HepG2 (cell line): ENCODE results near the gene RFFL. TPM values are rescaled to one million over a fixed set of nuclear protein-coding genes. Genes with fewer than 3 reads are reported as not detected.

Experiments
- ATAC-seq: fragments of 200-7000 bp; cut with Tn5 transposase; 3 replicates; pipeline ENCODE4 v1.9.1; 2020; ENCODE audit warnings: mild to moderate bottlenecking, moderate library complexity
- BruUV-seq: library from RNA; stranded (reverse); fragments of 400-500 nt; replicated peaks from 2 replicates; lab custom pipeline; 2021; lab: Mats Ljungman, UMichigan
- CTCF ChIA-PET: fragments of 300-600 bp; formaldehyde crosslinking; extraction: SDS; loops from one replicate; lab custom pipeline; 2021; ENCODE audit warnings: low total read pairs, inconsistent platforms, low intra/inter-chr PET ratio; lab: Yijun Ruan, JAX
- POLR2A ChIA-PET: fragments of 350-600 bp; sonication (Branson Sonifier 250); formaldehyde crosslinking; loops from one replicate; lab custom pipeline; 2020; ENCODE audit warnings: antibody characterized with exemption, inconsistent platforms; lab: Yijun Ruan, JAX
- DNase-seq: peaks from one replicate; pipeline ENCODE4 v3.0.0-alpha.2; 2015; ENCODE audit warnings: low spot score
- FAIRE-seq: peaks from 3 replicates; lab custom pipeline; 2011; peaks lifted over from hg19 to GRCh38; lab: Jason Lieb, UNC
- H2AFZ ChIP-seq: one replicate; pipeline ENCODE4 v1.6.1; 2011; ENCODE audit warnings: low read length, inconsistent platforms
- H3K27ac ChIP-seq: fragments of 300-600 bp; 3 replicates; pipeline ENCODE4 v1.8.0; 2011; ENCODE audit warnings: mixed run types, mild to moderate bottlenecking, mixed read lengths, low read length, inconsistent platforms; ENCODE audit not compliant: insufficient read depth; ENCODE audit errors: extremely low read length
- H3K27me3 ChIP-seq, 2 experiments: fragments of 200-600 bp in 1 of 2; 2 replicates in 1 of 2; 3 replicates in 1 of 2; pipeline versions ENCODE4 v1.6.0 to v1.8.0; 2011; ENCODE audit warnings: low read length in 2 of 2, mild to moderate bottlenecking in 2 of 2, moderate library complexity in 2 of 2, inconsistent platforms in 1 of 2; ENCODE audit not compliant: insufficient read depth in 2 of 2, control insufficient read depth in 1 of 2
- H3K36me3 ChIP-seq, 2 experiments: fragments of 200-600 bp in 1 of 2; replicated peaks in 1 of 2; 2 replicates in 1 of 2; 3 replicates in 1 of 2; pipeline versions ENCODE4 v1.5.1 to v1.8.0; 2011; ENCODE audit warnings: low read length in 2 of 2, inconsistent platforms in 1 of 2; ENCODE audit not compliant: insufficient read depth in 2 of 2, control insufficient read depth in 1 of 2
- H3K4me1 ChIP-seq: 2 replicates; pipeline ENCODE4 v1.5.1; 2012; ENCODE audit warnings: low read length, inconsistent platforms; ENCODE audit not compliant: insufficient read depth
- H3K4me2 ChIP-seq: 2 replicates; pipeline ENCODE4 v1.6.0; 2011; ENCODE audit warnings: low read depth, low read length, inconsistent platforms
- H3K4me3 ChIP-seq, 3 experiments: fragments of 200-600 bp in 1 of 3; sonication (generic), shearing (Covaris generic) in 1 of 3; replicated peaks in 1 of 3; 2 replicates each; pipeline ENCODE4 v1.5.1; 2011 to 2016; ENCODE audit warnings: low read length in 3 of 3, inconsistent platforms in 2 of 3, low read depth in 2 of 3, mild to moderate bottlenecking in 2 of 3, control low read depth in 1 of 3, mixed read lengths in 1 of 3; ENCODE audit not compliant: insufficient read depth in 1 of 3
- H3K79me2 ChIP-seq: one replicate; pipeline ENCODE4 v1.6.1; 2011; ENCODE audit warnings: low read length, inconsistent platforms; ENCODE audit not compliant: insufficient read depth
- H3K9ac ChIP-seq: 2 replicates; pipeline ENCODE4 v1.6.0; 2011; ENCODE audit warnings: mild to moderate bottlenecking, low read depth, low read length, inconsistent platforms; ENCODE audit not compliant: insufficient read depth
- H3K9me3 ChIP-seq: 2 replicates; pipeline ENCODE4 v1.5.1; 2012; ENCODE audit warnings: mild to moderate bottlenecking, low read length
- H4K20me1 ChIP-seq: 2 replicates; pipeline ENCODE4 v1.6.0; 2011; ENCODE audit warnings: inconsistent platforms, mild to moderate bottlenecking, low read length, moderate library complexity; ENCODE audit not compliant: insufficient read depth
- CREB1 ChIP-seq, 2 experiments: fragments of 450-650 bp in 1 of 2; IDR thresholded peaks; 2 replicates each; pipeline ENCODE4 v1.6.1; 2016 to 2017; ENCODE audit warnings: control low read depth in 1 of 2, mild to moderate bottlenecking in 1 of 2, missing compliant biosample characterization in 1 of 2, missing genetic modification characterization in 1 of 2
- FOSL2 ChIP-seq: sonication (generic); formaldehyde crosslinking; IDR thresholded peaks from 2 replicates; pipeline ENCODE4 v1.4.0; 2020; ENCODE audit warnings: missing genetic modification reagents
- GATA4 ChIP-seq: sonication (generic); IDR thresholded peaks from 2 replicates; pipeline ENCODE4 v1.6.1; 2016; ENCODE audit warnings: antibody characterized with exemption, low read depth, borderline replicate concordance
- IRX3 ChIP-seq: sonication (generic); formaldehyde crosslinking; IDR thresholded peaks from 2 replicates; pipeline ENCODE4 v1.8.1; 2023; ENCODE audit warnings: mild to moderate bottlenecking, low read depth, missing genetic modification reagents, borderline replicate concordance
- PAXIP1 ChIP-seq: sonication (generic); formaldehyde crosslinking; conservative IDR thresholded peaks from 2 replicates; pipeline ENCODE4 v1.4.0; 2020; ENCODE audit warnings: mild to moderate bottlenecking, missing genetic modification reagents, moderate library complexity
- PCBP2 ChIP-seq: fragments of 200-400 bp; formaldehyde crosslinking; optimal IDR thresholded peaks from 2 replicates; pipeline ENCODE3; 2018; ENCODE audit warnings: low read length, low read depth; ENCODE audit not compliant: poor library complexity, severe bottlenecking
- PHF5A ChIP-seq: IDR thresholded peaks from one replicate; pipeline ENCODE4 v1.6.1; 2018; ENCODE audit warnings: low read depth, missing genetic modification reagents; ENCODE audit not compliant: unreplicated experiment
- TBX3 ChIP-seq: fragments of 450-650 bp; IDR thresholded peaks from 2 replicates; pipeline ENCODE4 v1.6.1; 2017; ENCODE audit warnings: antibody characterized with exemption, mild to moderate bottlenecking, inconsistent platforms, borderline replicate concordance
- TEF ChIP-seq: sonication (generic); formaldehyde crosslinking; IDR thresholded peaks from 2 replicates; pipeline ENCODE4 v1.5.0; 2020; ENCODE audit warnings: missing genetic modification reagents
- THAP9 ChIP-seq: sonication (generic); formaldehyde crosslinking; IDR thresholded peaks from 2 replicates; pipeline ENCODE4; 2020; ENCODE audit warnings: missing genetic modification reagents, mild to moderate bottlenecking, borderline replicate concordance
- ZFAT ChIP-seq: sonication (generic); formaldehyde crosslinking; conservative IDR thresholded peaks from 2 replicates; pipeline ENCODE4 v1.8.1; 2023; ENCODE audit warnings: missing genetic modification reagents, inconsistent platforms
- ZNF317 ChIP-seq: sonication (generic); formaldehyde crosslinking; IDR thresholded peaks from 2 replicates; pipeline ENCODE4 v1.5.0; 2020; ENCODE audit warnings: mild to moderate bottlenecking, missing genetic modification reagents
- ZNF460 ChIP-seq: sonication (generic); formaldehyde crosslinking; IDR thresholded peaks from 2 replicates; pipeline ENCODE4 v1.5.1; 2020; ENCODE audit warnings: missing genetic modification reagents, mild to moderate bottlenecking, borderline replicate concordance
- WGBS: methylation state at CpG from one replicate; pipeline ENCODE4 v1.1.6; 2017; ENCODE audit warnings: low lambda C conversion rate; 5-methylcytosine and 5-hydroxymethylcytosine counted together
- in situ Hi-C: cut with HindIII; loops from 2 replicates; pipeline ENCODE4 v1.10.0; 2017; ENCODE audit warnings: low pct_unique_long_range_greater_than_20kb; ENCODE audit not compliant: extremely low pct_ligation_motif_present
- intact Hi-C: fragments of 100-400 bp; cut with micrococcal nuclease; formaldehyde crosslinking; loops from one replicate; pipeline ENCODE4 v1.10.0; 2022; ENCODE audit not compliant: unreplicated experiment
- polyA plus RNA-seq, 8 experiments: library from polyadenylated mRNA; depleted of rRNA in 3 of 8; stranded (reverse) in 7 of 8; unstranded in 1 of 8; fragments of >200 nt; fragmentation: Illumina TruSeq in 4 of 8; extraction: Trizol in 4 of 8; gene quantifications; 2 replicates each; pipeline versions ENCODE4 v1.2.1 to v1.2.3, GENCODE V29; 2011 to 2016; ENCODE audit warnings: low read depth in 4 of 8, missing spikeins in 1 of 8, mixed read lengths in 1 of 8; ENCODE audit not compliant: insufficient read depth in 1 of 8
- total RNA-seq, 5 experiments: library from RNA; depleted of rRNA; stranded (reverse); fragments of >200 nt; fragmentation: Illumina TruSeq; extraction: Trizol; gene quantifications; 2 replicates each; pipeline ENCODE4 v1.2.3, GENCODE V29; 2016; ENCODE audit warnings: low read depth in 1 of 5

RFFL gene
- total and polyA plus RNA-seq, 2 of the 13 experiments (the other 11 are each of a cell fraction or from before 2014, with no cell fraction given) = 24.3 to 48.6 TPM

- no peak for TF ChIP-seq PAXIP1 (CRISPR knock-in tag)
- TF ChIP-seq ZNF460 (CRISPR knock-in tag) = no peak
- no peak for TF ChIP-seq CREB1 (IDR thresholded peaks at IDR 0.05)
- no peak for TF ChIP-seq CREB1 (CRISPR knock-in tag; IDR thresholded peaks at IDR 0.05)
- no peak for TF ChIP-seq ZNF317 (CRISPR knock-in tag)
- no peak for TF ChIP-seq TBX3
- no peak for TF ChIP-seq GATA4
Observed at GRCh38 chr17:34996422-34997285, 66.9 kb downstream of the RFFL start (continued).

GRCh38 chr17:34993031-34993430 is 70.5 kb downstream of the RFFL start:
- CTCF ChIA-PET = no interaction called here
- Histone ChIP-seq H3K27ac (no peak overlapping the region), H2AFZ (no peak overlapping the region), H3K36me3 (peaks cover 19 to 96% of the 10 kb centered on the region in 2 experiments), H3K4me1 (no peaks in the 10 kb centered on the region), H3K27me3 (no peaks in the 10 kb centered on the region), H3K4me2 (no peak overlapping the region), H3K79me2 (no peaks in the 10 kb centered on the region), H3K9me3 (no peaks in the 10 kb centered on the region), H3K9ac (no peak overlapping the region), H4K20me1 (no peaks in the 10 kb centered on the region), H3K4me3 (no peak overlapping the region)
- no TSS peak for BruUV-seq
- FAIRE-seq = no peak
- POLR2A ChIA-PET = no interaction called here
- in situ Hi-C loops (no loop called here), intact Hi-C loops (no loop called here)
- WGBS = 100% methylated on average over 2 of the region's 2 CpGs
- DNase-seq = no peak
- ATAC-seq = no peak
- TF ChIP-seq TEF (CRISPR knock-in tag) (no peak), IRX3 (no peak), ZFAT (CRISPR knock-in tag) (no peak), THAP9 (no peak), FOSL2 (no peak), PHF5A (no peak), PCBP2 (no peak)
